Ectodermal cell (in vitro differentiated cells): ENCODE data around the gene SYCE1L.

Source experiments
- H3K27ac ChIP-seq: 2 replicates; pipeline ENCODE4 v1.7.0; 2013; ENCODE audit warnings: mild to moderate bottlenecking, low read depth, low read length; ENCODE audit not compliant: insufficient read depth, poor library complexity, severe bottlenecking
- H3K27me3 ChIP-seq: 2 replicates; pipeline ENCODE4 v1.7.0; 2013; ENCODE audit warnings: mild to moderate bottlenecking, low read length; ENCODE audit not compliant: insufficient read depth, control insufficient read depth, poor library complexity, severe bottlenecking
- H3K36me3 ChIP-seq: one replicate; pipeline ENCODE4 v1.7.0; 2013; ENCODE audit warnings: low read length; ENCODE audit not compliant: control insufficient read depth, insufficient read depth
- H3K4me1 ChIP-seq: one replicate; pipeline ENCODE4 v1.7.0; 2013; ENCODE audit warnings: low read length; ENCODE audit not compliant: control insufficient read depth, insufficient read depth
- H3K4me3 ChIP-seq: 2 replicates; pipeline ENCODE4 v1.7.0; 2013; ENCODE audit warnings: low read depth, low read length, control low read depth; ENCODE audit not compliant: insufficient read depth
- H3K9me3 ChIP-seq: 2 replicates; pipeline ENCODE4 v1.7.0; 2013; ENCODE audit warnings: mild to moderate bottlenecking, low read length, moderate library complexity; ENCODE audit not compliant: control insufficient read depth
- WGBS, 2 experiments: methylation state at CpG; one replicate each; pipeline ENCODE4 v1.1.7; 2013; ENCODE audit warnings: missing lambda C conversion rate in 2 of 2; 5-methylcytosine and 5-hydroxymethylcytosine counted together

The SYCE1L gene

GRCh38 chr16:77195411-77195810 lies 3.8 kb upstream of the SYCE1L start:
- 90 to 94% methylated on average over 8 of the region's 8 CpGs for WGBS, 2 experiments
- Histone ChIP-seq H3K9me3 (no peaks in the 10 kb centered on the region), H3K27me3 (no peaks in the 10 kb centered on the region), H3K4me3 (no peak overlapping the region), H3K4me1 (no peaks in the 10 kb centered on the region), H3K27ac (no peak overlapping the region), H3K36me3 (peaks cover 16% of the 10 kb centered on the region)

DNA sequence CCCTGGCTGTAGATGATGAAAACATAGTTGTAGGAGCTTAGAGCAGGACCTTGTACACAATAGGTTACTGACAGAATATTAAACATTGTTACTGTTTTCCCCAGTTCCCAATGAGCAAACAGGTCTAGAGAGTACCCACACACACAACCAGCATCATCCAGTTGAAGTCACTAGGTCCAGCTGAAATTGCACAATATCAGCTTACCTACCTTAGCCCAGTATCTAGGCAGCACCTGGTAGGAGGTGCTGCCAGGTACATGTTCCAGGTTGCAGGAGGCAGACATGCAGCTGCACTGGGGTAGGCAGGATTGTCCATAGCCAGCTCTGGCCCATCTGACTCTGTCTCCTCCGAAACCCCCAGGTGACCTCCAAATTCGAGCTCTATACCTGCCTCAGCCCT lies 1.5 kb upstream of the SYCE1L start:
- Histone ChIP-seq H3K36me3 (peaks cover 16% of the 10 kb centered on the region), H3K4me3 (no peak overlapping the region), H3K27ac (no peak overlapping the region), H3K9me3 (no peaks in the 10 kb centered on the region), H3K4me1 (no peaks in the 10 kb centered on the region), H3K27me3 (no peaks in the 10 kb centered on the region)
- 93 to 97% methylated on average over 2 of the region's 2 CpGs for WGBS, 2 experiments

DNA sequence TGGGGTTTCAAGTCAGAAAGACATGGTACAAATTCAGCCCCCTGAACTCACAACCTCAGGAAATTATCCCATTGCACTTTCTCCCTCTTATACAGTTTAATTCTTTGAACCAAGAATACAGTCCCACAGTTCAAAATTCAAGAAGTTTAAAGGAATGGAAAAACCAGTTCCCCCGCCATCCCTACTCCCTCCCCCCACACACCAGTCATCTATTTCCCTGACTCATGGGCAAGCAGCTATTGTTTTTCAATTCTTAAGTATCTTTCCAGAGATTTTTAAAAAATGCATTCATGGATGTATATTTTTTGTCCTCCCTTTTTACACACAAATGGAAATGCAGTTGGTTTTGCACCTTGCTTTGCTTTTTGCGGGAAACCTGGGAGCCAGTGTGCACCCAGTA lies 7.3 kb downstream of the SYCE1L start:
- Histone ChIP-seq H3K27me3 (no peaks in the 10 kb centered on the region), H3K9me3 (no peaks in the 10 kb centered on the region), H3K27ac (no peak overlapping the region), H3K4me3 (no peak overlapping the region), H3K36me3 (no peaks in the 10 kb centered on the region), H3K4me1 (no peaks in the 10 kb centered on the region)
- 85 to 86% methylated on average over 2 of the region's 2 CpGs for WGBS, 2 experiments

DNA sequence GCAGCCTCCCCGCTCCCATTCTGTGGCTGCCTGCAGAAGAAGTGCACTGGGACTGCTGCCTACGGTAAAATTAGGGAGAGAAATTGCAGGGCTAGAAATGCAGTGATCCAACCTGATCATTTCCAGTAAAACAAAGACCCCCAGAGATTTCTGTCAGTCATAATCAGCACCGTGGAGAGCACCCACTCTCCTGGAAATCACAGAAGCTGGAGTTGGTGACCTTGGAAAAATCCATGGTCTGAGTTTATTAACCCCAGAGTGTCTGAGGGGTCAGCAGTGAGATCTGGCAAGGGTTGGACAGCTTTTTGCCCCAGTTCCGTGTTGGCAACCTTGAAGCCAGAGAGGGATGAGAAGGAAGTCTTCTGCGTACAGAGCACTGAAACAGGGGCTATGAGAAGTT lies 7.8 kb downstream of the SYCE1L start:
- 60 to 67% methylated on average over 5 of the region's 5 CpGs for WGBS, 2 experiments
- H3K4me1 ChIP-seq = no peaks in the 10 kb centered on the region

GRCh38 chr16:77208382-77208781 lies 9.2 kb downstream of the SYCE1L start:
- no peaks in the 10 kb centered on the region for H3K36me3 ChIP-seq
- no peaks in the 10 kb centered on the region for H3K9me3 ChIP-seq
- WGBS, 2 experiments = 79 to 83% methylated on average over 3 of the region's 3 CpGs
- no peaks in the 10 kb centered on the region for H3K4me1 ChIP-seq
- no peak overlapping the region for H3K4me3 ChIP-seq
- H3K27ac ChIP-seq = no peak overlapping the region
- H3K27me3 ChIP-seq = no peaks in the 10 kb centered on the region

More for the DNA sequence above, 7.8 kb downstream of the SYCE1L start:
- Histone ChIP-seq H3K9me3 (no peaks in the 10 kb centered on the region), H3K27me3 (no peaks in the 10 kb centered on the region), H3K36me3 (no peaks in the 10 kb centered on the region), H3K4me3 (no peak overlapping the region), H3K27ac (no peak overlapping the region)

GRCh38 chr16:77211880-77212740 lies 12.9 kb downstream of the SYCE1L start:
- H3K36me3 ChIP-seq = no peaks in the 10 kb centered on the region
- H3K27ac ChIP-seq = peak overlapping the region; percentile 69
- H3K4me3 ChIP-seq = peak overlapping the region; percentile 39
- H3K4me1 ChIP-seq = no peaks in the 10 kb centered on the region
- no peaks in the 10 kb centered on the region for H3K9me3 ChIP-seq
- no peaks in the 10 kb centered on the region for H3K27me3 ChIP-seq
- 1% methylated on average over 66 of the region's 66 CpGs for WGBS, 2 experiments

GRCh38 chr16:77212741-77213541 lies 13.7 kb downstream of the SYCE1L start:
- Histone ChIP-seq H3K9me3 (no peaks in the 10 kb centered on the region), H3K4me1 (no peaks in the 10 kb centered on the region), H3K4me3 (peak overlapping the region; percentile 39), H3K27ac (peak overlapping the region; percentile 69), H3K27me3 (no peaks in the 10 kb centered on the region), H3K36me3 (no peaks in the 10 kb centered on the region)
- WGBS, 2 experiments = 20 to 22% methylated on average over 62 of the region's 62 CpGs

GRCh38 chr16:77213542-77214106 lies 14.4 kb downstream of the SYCE1L start:
- no peaks in the 10 kb centered on the region for H3K9me3 ChIP-seq
- no peak overlapping the region for H3K27ac ChIP-seq
- H3K36me3 ChIP-seq = no peaks in the 10 kb centered on the region
- 96% methylated on average over 15 of the region's 15 CpGs for WGBS, 2 experiments
- H3K4me1 ChIP-seq = no peaks in the 10 kb centered on the region
- H3K4me3 ChIP-seq = no peak overlapping the region
- no peaks in the 10 kb centered on the region for H3K27me3 ChIP-seq

- Histone ChIP-seq H3K4me1 (no peaks in the 10 kb centered on the region), H3K27ac (no peak overlapping the region), H3K4me3 (no peak overlapping the region), H3K9me3 (no peaks in the 10 kb centered on the region), H3K27me3 (no peaks in the 10 kb centered on the region), H3K36me3 (no peaks in the 10 kb centered on the region)
- 93 to 95% methylated on average over 11 of the region's 12 CpGs for WGBS, 2 experiments
These were observed 15.4 kb downstream of the SYCE1L start for GRCh38 chr16:77214411-77215138.
